Stimulated activated CD4-positive, alpha-beta T cell treated with anti-CD3 and anti-CD28 coated beads, Interleukin-4, amount 100 ng/mL, for 4 hours (primary cell): ENCODE results near the gene PPT1.
"Not testable (repeated sequence)": the region's sequence is repeated elsewhere in the genome, so short reads cannot be mapped to it uniquely, and the experiment has no call there.

ENCODE experiments used
- DNase-seq, 2 experiments: peaks; one replicate each; pipeline ENCODE4 v3.0.0-alpha.2; 2020

Gene PPT1

DNA sequence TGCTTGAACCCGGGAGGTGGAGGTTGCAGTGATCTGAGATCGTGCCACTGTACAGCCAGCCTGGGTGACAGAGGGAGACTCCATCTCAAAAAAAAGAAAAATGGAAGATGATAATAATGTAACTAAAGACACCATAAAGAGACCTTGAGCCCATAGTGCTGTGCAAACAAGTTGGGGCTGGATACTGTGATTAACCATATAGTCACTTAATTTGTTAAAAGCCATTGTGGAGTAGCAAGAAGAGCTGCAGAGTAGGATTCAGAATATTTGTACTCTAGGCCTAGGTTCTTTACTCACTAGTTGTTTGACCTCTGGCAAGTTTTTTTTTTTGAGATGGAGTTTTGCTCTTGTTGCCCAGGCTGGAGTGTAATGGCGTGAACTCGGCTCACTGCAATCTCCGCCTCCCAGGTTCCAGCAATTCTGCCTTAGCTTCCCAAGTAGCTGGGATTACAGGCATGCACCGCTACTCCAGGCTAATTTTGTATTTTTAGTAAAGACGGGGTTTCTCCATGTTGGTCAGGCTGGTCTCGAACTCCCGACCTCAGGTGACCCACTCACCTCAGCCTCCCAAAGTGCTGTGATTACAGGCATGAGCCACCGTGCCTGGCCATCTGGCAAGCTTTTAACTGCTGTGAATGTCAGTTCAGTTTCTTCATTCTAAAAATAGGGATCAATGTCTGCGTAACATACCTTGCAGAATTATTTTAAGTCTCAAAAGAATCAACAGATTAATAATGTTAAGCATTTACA, 43.7 kb downstream of the PPT1 start:
- no peak for DNase-seq

- no peak for DNase-seq
These were observed 46.2 kb downstream of the PPT1 start for GRCh38 chr1:40050863-40051262.

DNA sequence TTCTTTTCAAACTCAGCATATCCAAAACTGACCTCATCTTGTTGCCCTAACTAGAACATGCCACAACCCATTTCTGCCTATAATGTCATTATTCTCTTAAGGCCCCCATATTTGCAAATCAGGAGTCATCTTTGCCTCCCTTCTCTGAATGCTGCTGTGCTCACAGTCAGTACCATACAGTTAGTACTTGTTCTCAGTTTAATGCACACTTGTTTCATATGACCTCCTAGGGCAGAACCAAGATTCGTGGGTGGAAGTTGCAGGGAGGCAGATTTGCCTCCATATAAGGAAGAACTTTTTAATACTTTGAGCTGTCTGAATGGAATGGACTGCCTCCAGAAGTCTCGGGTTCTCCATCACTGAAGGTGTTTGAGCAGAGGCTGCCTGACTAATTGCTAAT, 47.3 kb downstream of the PPT1 start:
- peak in 1 of 2 experiments; percentile 26 for DNase-seq

DNA sequence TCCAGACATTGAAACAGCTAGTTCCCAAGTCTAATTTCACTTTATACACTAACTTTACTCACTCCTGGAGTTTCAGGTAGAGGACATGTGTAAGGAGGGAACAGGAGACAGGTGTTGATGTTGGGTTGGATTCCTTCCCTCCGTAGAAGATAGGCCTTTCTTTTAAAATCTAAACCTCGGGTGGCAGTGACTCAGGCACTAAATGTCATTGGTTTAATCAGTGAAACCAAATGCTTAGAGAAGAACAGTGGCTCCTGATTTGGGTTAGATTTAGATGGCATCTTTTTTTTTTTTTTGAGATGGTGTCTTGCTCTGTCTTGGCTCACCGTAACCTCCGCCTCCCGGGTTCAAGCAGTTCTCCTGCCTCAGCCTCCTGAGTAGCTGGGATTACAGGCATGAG, 49.3 kb downstream of the PPT1 start:
- DNase-seq, result no peak

- DNase-seq, result no peak
These were observed 49.8 kb downstream of the PPT1 start for GRCh38 chr1:40047276-40047675.

- no peak for DNase-seq
These were observed 51.3 kb downstream of the PPT1 start for GRCh38 chr1:40045766-40046165.

DNA sequence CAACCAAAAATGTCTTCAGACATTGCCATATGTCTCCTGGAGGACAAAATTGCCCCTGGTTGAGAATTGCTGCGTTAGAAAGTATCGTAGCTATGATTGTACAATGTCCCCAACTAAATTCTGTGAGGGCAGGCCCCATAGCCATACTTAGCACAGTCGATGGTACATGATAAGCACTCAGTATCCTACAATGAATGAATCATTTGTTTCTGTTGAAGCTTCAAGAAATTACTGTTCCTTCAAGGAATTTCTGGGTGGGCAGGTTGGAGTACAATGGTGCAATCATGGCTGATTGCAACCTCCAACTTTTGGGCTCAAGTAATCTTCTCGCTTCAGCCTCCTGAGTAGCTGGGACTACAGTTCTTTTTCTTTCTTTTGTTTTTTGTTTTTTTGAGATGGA, 51.9 kb downstream of the PPT1 start:
- DNase-seq, result no peak

DNA sequence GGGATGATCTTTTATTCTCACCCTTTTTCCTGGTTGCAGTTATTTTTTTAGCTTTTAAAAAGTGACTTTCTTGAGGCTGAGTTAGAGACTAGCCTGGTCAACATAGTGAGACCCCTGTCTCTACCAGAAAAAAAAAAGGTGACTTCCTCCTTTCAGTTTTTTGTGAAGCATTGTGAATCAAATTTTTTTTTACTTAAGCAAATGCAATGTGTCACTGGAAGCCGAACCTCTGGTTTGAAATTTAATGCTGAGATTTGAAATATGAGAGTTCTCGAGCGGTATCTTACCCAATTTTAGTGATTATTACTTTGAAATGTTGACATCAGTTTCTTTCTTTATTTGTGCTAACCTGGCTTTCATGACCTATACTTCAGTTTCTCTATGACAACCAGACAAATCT, 52.9 kb downstream of the PPT1 start:
- DNase-seq, result no peak

DNA sequence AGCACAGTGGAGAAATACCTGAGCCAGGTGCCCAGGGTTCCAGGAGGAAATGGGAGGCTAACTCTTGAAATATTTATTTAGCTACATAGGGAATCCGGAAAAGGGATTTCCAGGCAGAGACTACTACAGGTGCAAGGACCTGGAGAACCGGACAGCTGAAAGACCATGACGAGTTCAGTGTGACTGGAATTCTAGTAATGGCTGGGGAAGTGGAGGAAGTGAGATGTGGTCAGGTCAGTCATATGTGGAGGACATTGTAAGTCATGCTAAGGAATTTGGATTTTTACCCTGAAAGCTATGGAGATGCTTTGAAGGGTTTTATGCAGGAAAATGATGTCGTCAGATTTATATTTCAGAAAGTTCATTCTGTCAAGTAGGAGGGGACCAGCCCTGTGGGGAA, 54.7 kb downstream of the PPT1 start:
- DNase-seq, result no peak

GRCh38 chr1:40041466-40041838, 55.6 kb downstream of the PPT1 start:
- no peak for DNase-seq

- DNase-seq, result peak; percentile 100
These were observed 56.3 kb downstream of the PPT1 start, which contains the start of gene CAP1 for GRCh38 chr1:40040511-40041465. Gene CAP1 (plus strand): TSS chr1:40040729. CDS start chr1:40059347, 18,618 bp downstream.

DNA sequence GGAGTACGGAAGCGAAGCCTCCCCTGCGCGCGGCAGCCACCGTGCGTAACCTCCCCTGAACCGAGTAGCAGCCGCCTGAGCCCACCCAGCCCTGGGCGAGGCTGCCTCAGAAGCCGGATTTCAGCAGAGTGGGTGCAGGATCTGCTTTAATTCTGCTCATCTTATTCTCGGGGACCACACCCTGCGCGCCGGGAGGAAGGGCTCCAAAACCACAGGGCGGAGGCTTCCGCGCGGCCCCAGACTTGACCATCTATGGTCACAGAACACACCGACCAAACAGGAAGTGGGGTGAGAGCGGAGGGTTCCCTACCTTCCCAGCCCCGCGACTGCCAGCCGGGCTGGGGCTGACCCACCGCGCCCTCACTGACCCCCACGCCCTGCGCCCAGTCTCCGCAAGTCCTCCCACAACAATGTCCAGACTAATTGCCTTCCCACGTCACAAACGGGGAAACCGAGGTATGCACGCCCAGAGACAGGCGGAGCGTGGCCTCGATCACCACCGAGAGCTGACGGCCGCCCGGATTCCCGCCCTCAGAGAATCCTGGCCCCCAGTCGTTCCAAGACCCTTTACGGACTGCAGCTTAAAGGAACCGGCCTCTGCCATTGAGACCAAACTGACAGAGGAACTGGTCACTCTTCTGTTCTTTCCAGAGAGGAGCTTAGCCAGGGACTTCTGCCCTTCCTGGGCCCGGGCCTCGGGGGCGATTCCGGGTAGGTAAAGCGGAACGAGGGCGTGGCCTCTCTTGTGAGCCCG, 57.1 kb downstream of the PPT1 start:
- DNase-seq, result peak; percentile 50 to 63

DNA sequence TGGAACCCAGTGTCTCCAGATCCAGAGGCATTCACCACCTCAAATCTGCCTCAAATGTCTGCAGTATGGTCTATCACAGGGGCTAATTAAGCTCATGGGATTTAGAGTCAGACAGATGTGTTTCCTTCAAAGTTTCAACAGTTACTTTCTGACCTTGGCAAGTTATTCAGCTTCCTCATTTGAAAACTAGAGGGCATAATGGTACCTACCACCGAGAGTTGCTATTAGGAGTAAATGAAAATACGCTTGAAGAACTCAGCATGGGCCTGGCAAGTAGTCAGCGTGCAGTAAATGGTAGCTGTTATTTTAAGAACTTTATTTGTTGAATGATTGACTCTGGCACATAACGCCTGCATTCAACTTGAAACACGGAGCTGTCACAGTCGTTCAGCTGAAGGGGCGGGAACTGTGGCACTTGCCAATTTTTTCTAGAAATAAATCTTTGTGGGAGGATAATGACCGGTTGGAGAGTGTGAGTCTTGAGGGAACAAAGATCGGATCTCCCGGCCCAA, 57.8 kb downstream of the PPT1 start:
- DNase-seq, result no peak

DNA sequence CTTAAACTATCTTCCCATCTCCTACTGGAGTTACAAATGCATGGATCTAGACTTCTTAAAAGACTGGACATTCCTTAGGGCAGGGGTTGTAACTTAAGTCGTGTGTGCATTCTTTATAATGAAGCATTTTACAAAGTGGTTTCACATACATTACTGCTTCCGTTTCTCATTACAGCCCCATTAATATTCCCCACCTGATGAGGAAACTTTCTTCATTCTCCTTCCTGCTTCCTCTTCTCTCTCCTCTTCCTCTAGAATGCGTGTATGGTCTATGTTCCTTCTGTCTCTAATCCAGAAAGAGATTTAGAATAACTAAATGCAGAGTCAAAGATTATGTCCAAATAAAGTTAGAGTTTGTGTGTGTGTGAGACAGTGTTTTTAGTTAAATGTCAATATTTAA, 58.4 kb downstream of the PPT1 start:
- DNase-seq, result no peak

DNA sequence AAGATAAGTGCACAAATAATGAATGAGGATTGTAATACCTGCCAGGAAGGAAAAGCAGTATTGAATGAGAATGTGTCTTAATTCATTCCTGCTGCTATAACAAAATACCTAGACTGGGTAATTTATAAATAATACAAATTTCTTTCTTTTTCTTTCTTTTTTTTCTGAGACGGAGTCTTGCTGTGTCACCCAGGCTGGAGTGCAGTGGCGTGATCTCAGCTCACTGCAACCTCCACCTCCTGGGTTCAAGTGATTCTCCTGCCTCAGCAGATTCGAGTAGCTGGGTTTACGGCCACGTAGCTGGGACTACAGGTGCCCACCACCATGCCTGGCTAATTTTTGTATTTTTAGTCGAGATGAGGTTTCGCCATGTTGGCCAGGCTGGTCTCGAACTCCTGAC, 59.8 kb downstream of the PPT1 start:
- not testable (repeated sequence) for DNase-seq

DNA sequence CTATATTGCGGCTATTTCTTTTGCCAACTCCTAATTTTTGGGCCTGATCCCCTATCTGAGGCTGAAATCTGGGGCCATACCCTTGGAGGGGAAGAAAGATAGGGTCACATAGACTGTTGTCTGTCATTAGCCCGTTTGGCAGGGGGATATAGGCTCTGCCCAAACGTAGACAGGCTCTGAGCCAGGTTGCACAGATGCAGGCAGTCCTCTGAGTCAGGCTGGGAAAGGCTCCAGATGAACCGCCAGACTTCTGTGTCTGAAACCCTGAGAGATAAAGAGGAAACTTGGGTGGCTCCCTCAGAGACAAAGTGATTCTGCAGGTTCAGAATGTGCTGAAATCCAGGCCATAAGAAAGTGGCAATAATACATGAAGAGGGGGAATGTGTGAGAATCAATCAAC, 60.5 kb downstream of the PPT1 start:
- DNase-seq, result no peak

DNA sequence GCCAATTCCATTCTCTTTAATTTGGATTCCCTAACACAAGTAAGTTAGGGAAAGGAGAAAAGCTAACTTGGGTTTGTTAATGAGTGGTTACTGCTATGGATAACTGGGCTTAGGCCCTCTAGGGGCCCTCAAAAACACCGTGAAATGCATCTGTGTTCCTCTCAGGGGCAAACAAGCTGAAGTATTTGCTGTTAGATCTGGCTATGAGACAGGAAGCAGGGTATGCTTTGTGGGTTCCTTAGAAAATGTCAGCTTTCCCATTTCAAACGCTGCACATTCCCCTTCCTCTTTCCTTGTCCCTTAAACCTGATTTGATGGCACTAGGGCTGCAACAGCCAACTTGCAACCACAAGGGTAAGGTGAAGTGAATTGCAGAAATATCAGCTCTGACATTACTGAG, 62.2 kb downstream of the PPT1 start:
- no peak for DNase-seq

GRCh38 chr1:40032240-40032891, 64.7 kb downstream of the PPT1 start:
- DNase-seq, result peak in 1 of 2 experiments; percentile 41

DNA sequence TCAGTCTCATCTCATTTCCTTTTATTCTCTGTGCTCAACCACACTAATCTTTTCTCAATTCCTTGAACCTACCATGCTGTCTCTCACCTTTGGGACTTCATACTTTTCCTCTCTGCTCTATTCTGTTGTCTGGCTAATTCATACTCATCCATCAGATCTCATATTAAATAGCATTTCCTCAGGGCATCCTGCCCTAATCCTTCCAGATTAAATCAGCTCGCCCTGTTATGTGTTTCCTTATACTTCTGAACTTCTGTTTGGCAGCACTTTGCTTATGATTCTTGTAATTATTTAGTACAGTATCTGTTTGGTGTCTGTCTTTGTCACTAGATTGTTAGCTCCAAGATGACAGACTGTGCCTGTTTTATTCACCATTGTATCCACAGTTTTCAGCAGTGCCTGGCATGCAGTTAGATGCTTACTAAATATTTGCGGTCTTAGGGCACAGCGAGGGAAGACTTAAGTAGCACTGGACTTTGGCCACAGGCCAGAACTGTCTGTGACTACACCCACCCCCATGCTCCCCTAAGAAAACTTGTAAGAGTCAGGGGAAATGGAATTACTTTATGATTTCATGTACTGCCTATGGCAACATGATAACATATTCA, 66.4 kb downstream of the PPT1 start:
- no peak for DNase-seq

DNA sequence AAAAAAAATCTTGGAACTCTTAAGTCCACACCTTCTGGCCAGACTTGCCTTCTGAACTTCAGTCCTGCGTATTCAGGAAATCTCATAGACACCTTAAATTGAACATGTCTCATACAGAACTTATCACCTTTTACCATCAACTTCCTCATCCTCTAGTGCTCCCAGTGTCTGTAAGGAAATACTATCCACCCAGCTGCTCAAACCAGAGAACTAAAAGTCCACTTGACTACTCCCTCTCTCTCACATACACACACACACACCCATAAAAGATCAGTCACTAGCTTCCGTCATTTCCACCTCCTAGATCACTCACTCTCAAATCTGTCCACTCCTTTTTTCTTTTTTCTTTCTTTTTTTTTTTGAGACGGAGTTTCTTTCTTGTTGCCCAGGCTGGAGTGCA, 67.4 kb downstream of the PPT1 start:
- DNase-seq, result no peak

DNA sequence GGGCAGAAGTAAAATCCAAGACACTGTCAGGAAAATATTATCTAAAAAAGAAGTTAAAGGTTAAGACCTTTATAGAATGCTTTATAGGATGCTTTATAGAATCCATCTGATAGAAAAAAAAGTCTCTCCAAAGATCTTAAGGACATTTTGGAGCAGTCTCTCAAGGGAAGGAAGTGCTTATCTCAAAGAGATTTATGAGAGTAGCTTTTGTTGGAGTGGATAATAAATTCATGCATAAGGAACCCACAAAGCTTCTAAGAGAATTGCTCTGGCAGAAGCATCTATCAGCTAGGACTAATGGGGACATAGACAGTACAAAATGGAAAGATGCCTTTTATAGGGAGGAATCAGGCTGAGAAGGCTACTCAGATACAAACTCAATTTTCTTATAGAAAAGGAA, 69.4 kb downstream of the PPT1 start:
- DNase-seq, result no peak

GRCh38 chr1:40024671-40025070, 72.4 kb downstream of the PPT1 start:
- DNase-seq, result no peak
